Stimulated activated CD8-positive, alpha-beta memory T cell treated with anti-CD3 and anti-CD28 coated beads, Interleukin-15, amount 100 ng/mL, for 1 hour (primary cell): Measurements from ENCODE around the gene ALDH1A3.
A peak's percentile ranks its signal among the peaks of the same experiment; 100 is the strongest.
"Not testable (repeated sequence)": the region's sequence is repeated elsewhere in the genome, so short reads cannot be mapped to it uniquely, and the experiment has no call there.

ENCODE experiments used
- DNase-seq: peaks from one replicate; pipeline ENCODE4 v3.0.0-alpha.2; 2020; ENCODE audit warnings: low read depth

The ALDH1A3 gene

GRCh38 chr15:100879464-100880138 is at the start of gene ALDH1A3:
Gene ALDH1A3 (plus strand): TSS chr15:100879831. CDS start chr15:100879908, 77 bp downstream.
- DNase-seq = no peak

DNA sequence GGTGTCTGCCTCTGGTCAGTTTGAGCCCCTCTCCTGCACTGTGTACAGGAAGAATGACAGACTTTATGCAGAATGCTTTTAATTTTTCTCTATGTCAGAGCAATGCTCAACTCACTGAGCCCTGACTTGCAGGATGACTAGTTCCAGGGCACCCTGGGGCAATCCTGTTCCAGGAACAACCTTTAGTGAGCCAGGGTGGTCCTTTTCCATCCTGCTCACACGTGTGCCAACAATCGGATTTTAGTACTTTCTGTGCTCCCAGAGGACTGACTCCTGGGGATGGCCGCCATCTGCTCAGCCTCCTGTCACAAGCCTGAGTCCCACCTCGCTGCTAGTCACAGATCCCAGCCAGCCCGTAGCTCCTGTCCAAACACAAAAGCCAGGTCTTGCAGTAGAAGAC is 48.2 kb upstream of the ALDH1A3 start:
- no peak for DNase-seq

GRCh38 chr15:100832149-100832942 is 47.3 kb upstream of the ALDH1A3 start:
- DNase-seq = no peak

- DNase-seq = no peak
Measured at GRCh38 chr15:100833417-100834389, 45.9 kb upstream of the ALDH1A3 start.

DNA sequence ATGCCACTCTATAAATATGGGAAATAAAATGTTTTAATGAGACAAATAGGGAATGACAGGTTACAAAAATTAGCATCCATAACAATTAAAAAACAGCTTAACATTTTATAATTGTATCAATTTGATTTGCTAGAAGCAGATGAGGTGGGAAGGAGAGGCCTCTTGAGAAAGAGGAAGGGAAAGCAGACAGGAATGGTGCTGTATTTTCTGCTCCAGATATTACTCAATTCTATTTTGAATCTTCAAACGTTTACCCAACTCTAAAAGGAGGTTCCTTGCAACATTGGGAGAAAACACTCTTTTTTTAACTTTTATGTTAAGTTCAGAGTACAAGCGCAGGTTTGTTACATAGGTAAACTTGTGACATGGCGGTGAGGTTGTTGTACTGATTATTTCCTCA is 44.9 kb upstream of the ALDH1A3 start:
- DNase-seq = no peak

GRCh38 chr15:100835636-100836035 is 44.0 kb upstream of the ALDH1A3 start:
- DNase-seq = no peak

- DNase-seq = no peak
Measured at GRCh38 chr15:100836501-100836900, 43.1 kb upstream of the ALDH1A3 start.

GRCh38 chr15:100841426-100841825 is 38.2 kb upstream of the ALDH1A3 start:
- no peak for DNase-seq

- DNase-seq = no peak
Measured at GRCh38 chr15:100842756-100843730, 36.6 kb upstream of the ALDH1A3 start.

DNA sequence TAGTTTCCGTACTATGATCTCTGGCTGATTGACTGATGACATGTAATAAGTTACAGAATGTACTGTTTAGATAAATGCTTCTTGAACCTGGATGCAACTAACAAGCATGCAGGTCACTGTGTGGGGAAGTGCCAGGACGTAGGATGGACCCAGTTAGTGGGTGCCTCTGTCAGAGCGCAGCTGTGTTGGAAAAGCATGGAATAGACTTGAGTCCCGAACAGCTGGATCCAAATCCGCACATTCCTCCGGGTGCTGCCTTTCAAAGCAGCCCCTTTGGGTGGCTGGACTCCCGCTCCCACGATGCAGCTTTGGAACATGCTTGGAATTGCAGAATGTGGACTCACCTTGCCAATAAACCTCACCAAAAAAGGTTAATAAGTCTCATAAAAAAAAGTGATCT is 35.5 kb upstream of the ALDH1A3 start:
- no peak for DNase-seq

- DNase-seq = no peak
Measured at GRCh38 chr15:100844778-100845177, 34.9 kb upstream of the ALDH1A3 start.

GRCh38 chr15:100847194-100847593 is 32.4 kb upstream of the ALDH1A3 start:
- DNase-seq = no peak

DNA sequence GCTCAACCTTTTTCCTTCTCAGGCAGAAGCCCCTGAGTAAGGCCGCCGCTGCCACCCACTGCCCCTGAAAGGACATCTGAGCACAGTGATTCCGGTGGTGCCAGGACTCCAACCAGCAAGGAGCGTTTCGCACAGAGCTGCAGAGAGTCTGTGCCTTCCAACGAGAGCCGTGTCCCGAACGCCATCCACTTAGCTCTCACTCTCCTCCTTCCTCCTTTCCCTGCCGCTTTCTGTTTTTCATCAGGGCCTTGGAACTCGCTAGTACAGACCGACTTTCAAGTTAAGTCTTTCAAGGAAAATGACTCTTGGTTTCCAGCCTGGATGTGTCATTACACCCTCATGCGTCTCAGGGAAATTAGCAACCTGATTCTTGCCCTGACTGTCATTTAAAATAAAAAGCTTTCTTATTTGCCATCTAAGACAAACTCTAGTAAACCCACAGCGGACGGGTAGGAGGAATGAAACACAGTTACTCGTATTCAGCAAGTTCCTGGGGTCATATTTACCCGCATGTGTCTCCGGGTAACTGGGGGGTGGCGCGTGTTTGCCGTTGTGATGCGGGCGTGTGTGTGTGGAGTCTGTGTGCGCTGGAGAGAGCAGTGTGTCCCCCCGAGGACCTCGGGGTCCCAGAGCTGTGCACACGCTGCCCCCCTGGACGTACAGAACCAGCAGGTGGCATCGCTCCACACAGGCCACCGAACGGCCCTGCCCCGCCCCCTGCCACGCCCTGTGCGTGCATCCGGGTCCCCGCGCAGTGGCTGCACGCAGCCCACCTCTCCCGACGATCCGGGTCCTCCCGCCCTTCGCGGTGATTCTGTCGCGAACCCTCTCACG is 30.4 kb upstream of the ALDH1A3 start:
- DNase-seq = peak; percentile 19

GRCh38 chr15:100849855-100850218 is 29.8 kb upstream of the ALDH1A3 start:
- DNase-seq = no peak

DNA sequence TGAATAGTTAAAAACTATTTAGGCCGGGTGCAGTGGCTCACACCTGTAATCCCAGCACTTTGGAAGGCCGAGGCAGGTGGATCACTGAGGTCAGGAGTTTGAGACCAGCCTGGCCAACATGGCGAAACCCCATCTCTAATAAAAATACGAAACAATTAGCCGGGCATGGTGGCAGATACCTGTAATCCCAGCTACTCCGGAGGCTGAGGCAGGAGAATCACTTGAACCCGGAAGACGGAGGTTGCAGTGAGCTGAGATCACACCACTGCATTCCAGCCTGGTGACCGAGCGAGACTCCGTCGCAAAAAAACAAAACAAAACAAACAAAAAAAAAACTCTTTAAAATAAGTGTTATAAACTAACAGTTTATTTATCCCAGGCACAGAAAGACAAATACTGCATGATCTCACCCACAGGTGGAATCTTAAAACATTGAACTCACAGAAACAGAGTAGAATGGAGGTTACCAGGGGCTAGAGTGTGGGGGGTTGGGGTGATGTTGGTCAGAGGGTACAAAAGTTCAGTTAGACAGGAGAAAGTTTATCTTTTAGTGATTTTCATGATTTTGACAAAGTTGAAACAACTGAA is 28.1 kb upstream of the ALDH1A3 start:
- not testable (repeated sequence) for DNase-seq

DNA sequence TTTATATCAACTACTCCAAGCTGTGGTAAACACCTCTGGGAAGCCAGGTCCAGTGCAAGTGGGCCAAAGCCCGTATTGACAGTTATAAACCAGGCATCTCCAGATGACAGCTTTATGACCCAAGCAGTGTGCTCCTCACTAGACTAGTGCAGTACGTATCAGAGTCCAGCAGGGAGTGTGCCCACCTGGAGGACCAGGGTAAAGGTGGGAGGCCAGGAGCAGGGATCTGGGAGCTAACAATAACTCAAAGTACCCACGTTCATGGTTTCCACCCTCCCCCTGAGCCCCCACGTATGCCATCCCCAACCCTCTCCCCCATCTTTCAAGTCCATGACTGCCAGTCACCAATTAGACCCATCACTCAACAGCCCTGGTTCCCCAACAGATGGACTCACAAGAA is 27.0 kb upstream of the ALDH1A3 start:
- DNase-seq = no peak

GRCh38 chr15:100853676-100854440 is 25.8 kb upstream of the ALDH1A3 start:
- no peak for DNase-seq

- DNase-seq = no peak
Measured at GRCh38 chr15:100856867-100857266, 22.8 kb upstream of the ALDH1A3 start.

- no peak for DNase-seq
Measured at GRCh38 chr15:100858294-100858693, 21.3 kb upstream of the ALDH1A3 start.
